ENCODE results near the gene ABHD16A.

DNA sequence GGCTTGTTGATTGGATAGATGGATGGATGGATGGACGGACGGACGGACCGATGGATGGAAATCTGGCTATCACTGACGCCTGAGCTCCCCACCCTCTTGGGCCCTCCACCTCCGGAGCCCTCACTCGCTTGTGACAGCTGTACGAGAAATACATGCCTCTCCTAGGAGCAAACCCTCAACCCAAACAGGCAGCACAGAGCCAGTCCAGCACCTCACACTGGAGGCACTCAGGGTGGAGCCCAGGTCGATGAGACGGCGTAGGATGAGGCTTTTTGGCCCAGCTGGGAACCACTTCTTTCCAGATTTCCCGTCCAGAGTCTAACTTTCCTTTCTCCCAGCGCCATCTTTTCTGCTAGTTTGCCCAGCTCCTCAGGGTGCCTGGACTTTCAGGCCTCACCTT, 19.5 kb downstream of the ABHD16A start:
- TF ChIP-seq, protein P1, sequence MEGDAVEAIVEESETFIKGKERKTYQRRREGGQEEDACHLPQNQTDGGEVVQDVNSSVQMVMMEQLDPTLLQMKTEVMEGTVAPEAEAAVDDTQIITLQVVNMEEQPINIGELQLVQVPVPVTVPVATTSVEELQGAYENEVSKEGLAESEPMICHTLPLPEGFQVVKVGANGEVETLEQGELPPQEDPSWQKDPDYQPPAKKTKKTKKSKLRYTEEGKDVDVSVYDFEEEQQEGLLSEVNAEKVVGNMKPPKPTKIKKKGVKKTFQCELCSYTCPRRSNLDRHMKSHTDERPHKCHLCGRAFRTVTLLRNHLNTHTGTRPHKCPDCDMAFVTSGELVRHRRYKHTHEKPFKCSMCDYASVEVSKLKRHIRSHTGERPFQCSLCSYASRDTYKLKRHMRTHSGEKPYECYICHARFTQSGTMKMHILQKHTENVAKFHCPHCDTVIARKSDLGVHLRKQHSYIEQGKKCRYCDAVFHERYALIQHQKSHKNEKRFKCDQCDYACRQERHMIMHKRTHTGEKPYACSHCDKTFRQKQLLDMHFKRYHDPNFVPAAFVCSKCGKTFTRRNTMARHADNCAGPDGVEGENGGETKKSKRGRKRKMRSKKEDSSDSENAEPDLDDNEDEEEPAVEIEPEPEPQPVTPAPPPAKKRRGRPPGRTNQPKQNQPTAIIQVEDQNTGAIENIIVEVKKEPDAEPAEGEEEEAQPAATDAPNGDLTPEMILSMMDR (IDR thresholded peaks at IDR 0.05), result no peak
- no peak for TF ChIP-seq EZH2 (IDR thresholded peaks at IDR 0.05)

Data from neural progenitor cell (in vitro differentiated cells).